ENCODE data around the gene MYH10.

Gene MYH10

DNA sequence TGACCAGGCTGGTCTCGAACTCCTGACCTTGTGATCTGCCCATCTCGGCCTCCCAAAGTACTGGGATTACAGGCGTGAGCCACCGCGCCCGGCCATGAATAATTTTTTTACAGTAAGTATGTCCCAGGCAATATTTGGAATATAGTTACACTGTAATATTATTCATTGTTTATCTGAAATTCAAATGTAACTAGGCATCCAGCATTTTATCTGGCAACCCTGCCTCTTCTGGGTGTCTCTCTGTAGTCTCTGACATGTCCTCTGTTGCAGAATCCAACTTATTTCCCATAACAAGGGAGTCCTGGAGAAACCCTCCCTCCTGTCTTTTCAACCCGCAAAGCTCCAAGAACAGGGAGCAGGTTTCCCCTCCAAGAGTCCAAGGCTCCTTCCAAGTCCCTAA, 36.9 kb upstream of the MYH10 start:
- TF ChIP-seq ZNF175 (tag by site-specific recombination; IDR thresholded peaks at IDR 0.05) (no peak), SETDB1 (IDR thresholded peaks at IDR 0.05; ENCODE audit: insufficient read length, low read length) (no peak), HIC1 (tag by site-specific recombination; IDR thresholded peaks at IDR 0.05) (no peak), ZNF670 (tag by site-specific recombination; IDR thresholded peaks at IDR 0.05; ENCODE audit: low read depth) (no peak), ZNF843 (tag by site-specific recombination; IDR thresholded peaks at IDR 0.05) (no peak), ZBTB17 (tag by site-specific recombination; IDR thresholded peaks at IDR 0.05) (no peak), KLF7 (tag by site-specific recombination; IDR thresholded peaks at IDR 0.05; ENCODE audit: borderline replicate concordance) (no peak), ZBTB1 (tag by site-specific recombination; IDR thresholded peaks at IDR 0.05) (no peak), ZNF362 (tag by site-specific recombination; IDR thresholded peaks at IDR 0.05) (no peak)
- no peaks in the 10 kb centered on the region for H3K9me3 ChIP-seq (ENCODE audit: control insufficient read depth, insufficient read depth, low read depth, low read length)
- POLR2A ChIA-PET, result no interaction called here
- no peaks in the 10 kb centered on the region for H3K36me3 ChIP-seq (ENCODE audit: control insufficient read depth in 2 of 2, insufficient read depth in 1 of 2, low read length in 2 of 2)
- H3K4me1 ChIP-seq (ENCODE audit: control insufficient read depth, insufficient read depth, low read length), result peaks cover 6% of the 10 kb centered on the region
- no peak overlapping the region for H3K27ac ChIP-seq (ENCODE audit: extremely low read depth, low read depth, low read length)
- H3K4me3 ChIP-seq (ENCODE audit: low read depth, low read length), result no peak overlapping the region
- CTCF ChIA-PET, result no interaction called here

DNA sequence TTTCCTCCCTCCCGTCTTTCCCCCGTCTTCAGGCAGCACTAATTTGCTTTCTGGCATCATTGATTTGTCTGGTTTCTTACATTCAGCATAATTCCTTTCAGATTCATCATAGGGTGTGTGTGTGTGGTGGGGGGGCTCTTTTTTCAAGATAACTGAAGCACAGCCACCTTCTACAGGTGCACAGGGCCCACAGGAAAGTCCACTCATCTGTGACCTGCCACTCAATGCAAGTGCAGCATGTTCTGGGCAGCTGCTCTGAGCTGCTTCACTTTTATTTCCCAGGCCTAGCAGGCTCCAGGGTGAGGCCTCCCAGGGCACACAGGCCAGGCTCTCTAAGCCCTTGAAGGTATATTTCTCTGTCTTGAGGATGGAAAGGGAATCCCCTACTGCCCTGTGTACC, 35.2 kb upstream of the MYH10 start:
- Histone ChIP-seq H3K4me1 (ENCODE audit: control insufficient read depth, insufficient read depth, low read length) (peaks cover 6% of the 10 kb centered on the region), H3K36me3 (ENCODE audit: control insufficient read depth in 2 of 2, insufficient read depth in 1 of 2, low read length in 2 of 2) (no peaks in the 10 kb centered on the region), H3K4me3 (ENCODE audit: low read depth, low read length) (no peak overlapping the region), H3K9me3 (ENCODE audit: control insufficient read depth, insufficient read depth, low read depth, low read length) (no peaks in the 10 kb centered on the region), H3K27ac (ENCODE audit: extremely low read depth, low read depth, low read length) (no peak overlapping the region)
- CTCF ChIA-PET, result interaction anchor here (0.6 to 0.7 kb wide), 2 partner anchors 21 to 102 kb away, joined by 3 read pairs; no protein-coding TSS in a partner anchor
- TF ChIP-seq ZNF473 (tag by site-specific recombination; IDR thresholded peaks at IDR 0.05) (no peak), OVOL3 (tag by site-specific recombination; IDR thresholded peaks at IDR 0.05) (no peak), GLI2 (tag by site-specific recombination; IDR thresholded peaks at IDR 0.05; ENCODE audit: borderline replicate concordance, low read depth) (no peak), ZNF398 (tag by site-specific recombination; IDR thresholded peaks at IDR 0.05) (no peak), ZNF555 (tag by site-specific recombination; conservative IDR thresholded peaks at IDR 0.05) (no peak), ZNF596 (tag by site-specific recombination; IDR thresholded peaks at IDR 0.05) (no peak), ZNF654 (tag by site-specific recombination; IDR thresholded peaks at IDR 0.05; ENCODE audit: low read depth) (no peak), ZNF335 (tag by site-specific recombination; conservative IDR thresholded peaks at IDR 0.05) (no peak), ZNF449 (tag by site-specific recombination; IDR thresholded peaks at IDR 0.05) (no peak), ZNF623 (tag by site-specific recombination; IDR thresholded peaks at IDR 0.05) (no peak), YY2 (tag by site-specific recombination; IDR thresholded peaks at IDR 0.05) (no peak), ZNF175 (tag by site-specific recombination; IDR thresholded peaks at IDR 0.05) (no peak)
- TF ChIP-seq, protein P1, sequence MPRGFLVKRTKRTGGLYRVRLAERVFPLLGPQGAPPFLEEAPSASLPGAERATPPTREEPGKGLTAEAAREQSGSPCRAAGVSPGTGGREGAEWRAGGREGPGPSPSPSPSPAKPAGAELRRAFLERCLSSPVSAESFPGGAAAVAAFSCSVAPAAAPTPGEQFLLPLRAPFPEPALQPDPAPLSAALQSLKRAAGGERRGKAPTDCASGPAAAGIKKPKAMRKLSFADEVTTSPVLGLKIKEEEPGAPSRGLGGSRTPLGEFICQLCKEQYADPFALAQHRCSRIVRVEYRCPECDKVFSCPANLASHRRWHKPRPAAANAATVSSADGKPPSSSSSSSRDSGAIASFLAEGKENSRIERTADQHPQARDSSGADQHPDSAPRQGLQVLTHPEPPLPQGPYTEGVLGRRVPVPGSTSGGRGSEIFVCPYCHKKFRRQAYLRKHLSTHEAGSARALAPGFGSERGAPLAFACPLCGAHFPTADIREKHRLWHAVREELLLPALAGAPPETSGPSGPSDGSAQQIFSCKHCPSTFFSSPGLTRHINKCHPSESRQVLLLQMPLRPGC (tag by site-specific recombination; IDR thresholded peaks at IDR 0.05), result no peak
- TF ChIP-seq, protein P2, sequence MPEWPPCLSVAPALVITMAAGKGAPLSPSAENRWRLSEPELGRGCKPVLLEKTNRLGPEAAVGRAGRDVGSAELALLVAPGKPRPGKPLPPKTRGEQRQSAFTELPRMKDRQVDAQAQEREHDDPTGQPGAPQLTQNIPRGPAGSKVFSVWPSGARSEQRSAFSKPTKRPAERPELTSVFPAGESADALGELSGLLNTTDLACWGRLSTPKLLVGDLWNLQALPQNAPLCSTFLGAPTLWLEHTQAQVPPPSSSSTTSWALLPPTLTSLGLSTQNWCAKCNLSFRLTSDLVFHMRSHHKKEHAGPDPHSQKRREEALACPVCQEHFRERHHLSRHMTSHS (tag by site-specific recombination; IDR thresholded peaks at IDR 0.05), result no peak
- TF ChIP-seq, protein P3, sequence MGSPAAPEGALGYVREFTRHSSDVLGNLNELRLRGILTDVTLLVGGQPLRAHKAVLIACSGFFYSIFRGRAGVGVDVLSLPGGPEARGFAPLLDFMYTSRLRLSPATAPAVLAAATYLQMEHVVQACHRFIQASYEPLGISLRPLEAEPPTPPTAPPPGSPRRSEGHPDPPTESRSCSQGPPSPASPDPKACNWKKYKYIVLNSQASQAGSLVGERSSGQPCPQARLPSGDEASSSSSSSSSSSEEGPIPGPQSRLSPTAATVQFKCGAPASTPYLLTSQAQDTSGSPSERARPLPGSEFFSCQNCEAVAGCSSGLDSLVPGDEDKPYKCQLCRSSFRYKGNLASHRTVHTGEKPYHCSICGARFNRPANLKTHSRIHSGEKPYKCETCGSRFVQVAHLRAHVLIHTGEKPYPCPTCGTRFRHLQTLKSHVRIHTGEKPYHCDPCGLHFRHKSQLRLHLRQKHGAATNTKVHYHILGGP (tag by site-specific recombination; IDR thresholded peaks at IDR 0.05), result no peak
- POLR2A ChIA-PET, result no interaction called here
